ENCODE data around the gene MAGED1. TPM values are rescaled to one million over a fixed set of nuclear protein-coding genes. Genes with fewer than 3 reads are reported as not detected.

The MAGED1 gene
- total and polyA plus RNA-seq, 2 of the 8 experiments (the other 6 are each of a cell fraction or from before 2014, with no cell fraction given): 91.0 to 91.1 TPM

- no peak for TF ChIP-seq PHF8 (conservative IDR thresholded peaks at IDR 0.05; ENCODE audit: low read depth, low read length)
- no peak for TF ChIP-seq TAF7 (optimal IDR thresholded peaks at IDR 0.05; ENCODE audit: borderline replicate concordance, low read depth, low read length)
- TF ChIP-seq HDAC6 (IDR thresholded peaks at IDR 0.05; ENCODE audit: low read depth, low read length): no peak
- no peak for TF ChIP-seq EZH2 (IDR thresholded peaks at IDR 0.05; ENCODE audit: low read depth, low read length, severe bottlenecking)
- TF ChIP-seq RAD21 (IDR thresholded peaks at IDR 0.05 in 1 of 2, conservative IDR thresholded peaks at IDR 0.05 in 1 of 2; ENCODE audit: low read depth in 2 of 2, low read length in 2 of 2): no peak
Measured at GRCh38 chrX:51905711-51906110, 12.3 kb downstream of the MAGED1 start (continued).

Measured in H1 (cell line).